KMS-11 (cell line): ENCODE measurements around the gene CDH24.

ENCODE experiments used
- H2AFZ ChIP-seq: fragments of 200-600 bp; sonication (generic); 2 replicates; pipeline ENCODE4 v1.6.1; 2016; ENCODE audit warnings: antibody characterized with exemption, mixed run types, low read depth
- H3K27ac ChIP-seq: fragments of 200-600 bp; sonication (generic); 2 replicates; pipeline ENCODE4 v1.6.1; 2016; ENCODE audit warnings: mild to moderate bottlenecking, mixed run types
- H3K27me3 ChIP-seq: fragments of 200-600 bp; sonication (generic); 2 replicates; pipeline ENCODE4 v1.6.1; 2017; ENCODE audit warnings: mild to moderate bottlenecking, low read depth, mixed run types, moderate library complexity; ENCODE audit not compliant: insufficient read depth
- H3K36me3 ChIP-seq: fragments of 200-600 bp; sonication (generic); 2 replicates; pipeline ENCODE4 v1.6.1; 2017; ENCODE audit warnings: mild to moderate bottlenecking, mixed run types; ENCODE audit not compliant: insufficient read depth
- H3K4me1 ChIP-seq: fragments of 200-600 bp; sonication (generic); 2 replicates; pipeline ENCODE4 v1.6.1; 2016; ENCODE audit warnings: mild to moderate bottlenecking, low read depth, mixed run types; ENCODE audit not compliant: poor library complexity, severe bottlenecking
- H3K4me2 ChIP-seq: fragments of 200-600 bp; sonication (generic); 2 replicates; pipeline ENCODE4 v1.7.0; 2016; ENCODE audit warnings: mild to moderate bottlenecking, mixed run types
- H3K4me3 ChIP-seq: fragments of 200-600 bp; sonication (generic); IDR thresholded peaks from 2 replicates; pipeline ENCODE4 v1.6.1; 2017; ENCODE audit warnings: low read depth, low read length, mixed read lengths; ENCODE audit not compliant: insufficient read depth
- H3K79me2 ChIP-seq: fragments of 200-600 bp; sonication (generic); 2 replicates; pipeline ENCODE4 v1.6.1; 2016; ENCODE audit warnings: low read depth, mixed run types; ENCODE audit not compliant: insufficient read depth
- H3K9ac ChIP-seq: fragments of 200-600 bp; sonication (generic); 2 replicates; pipeline ENCODE4 v1.6.1; 2016; ENCODE audit warnings: mild to moderate bottlenecking, mixed run types
- H4K20me1 ChIP-seq: fragments of 200-600 bp; sonication (generic); 2 replicates; pipeline ENCODE4 v1.6.1; 2016; ENCODE audit warnings: mild to moderate bottlenecking, mixed run types; ENCODE audit not compliant: insufficient read depth
- TF ChIP-seq, protein P1 (sequence below): fragments of 200-600 bp; sonication (generic); conservative IDR thresholded peaks from 2 replicates; pipeline ENCODE4 v1.6.1; 2017; ENCODE audit warnings: low read depth, mild to moderate bottlenecking, antibody characterized with exemption, low read length, moderate library complexity, mixed read lengths

The CDH24 gene

DNA sequence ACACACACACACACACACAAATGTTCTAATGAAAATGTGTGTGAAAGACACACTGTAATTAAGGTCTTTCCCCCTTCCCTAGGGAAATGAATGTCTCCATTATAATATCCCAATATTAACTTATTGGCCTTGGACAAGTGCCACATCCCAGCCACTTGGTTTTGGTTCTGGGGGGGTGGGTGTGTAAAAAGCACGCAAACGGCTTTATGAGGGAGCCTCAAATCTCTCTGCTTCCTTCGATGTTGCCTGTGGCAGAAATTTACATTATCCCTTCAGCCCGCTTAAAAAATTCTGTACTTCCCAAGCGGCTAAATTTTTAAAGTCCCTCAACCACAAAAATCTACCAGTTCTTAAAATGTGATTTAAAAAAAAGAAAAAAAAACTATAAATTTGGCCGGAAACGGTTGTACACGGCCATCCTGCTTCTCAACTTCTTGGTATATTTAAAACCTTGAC, 47.8 kb downstream of the CDH24 start:
- peak overlapping the region; percentile 74 for H3K27ac ChIP-seq
- H4K20me1 ChIP-seq = no peaks in the 10 kb centered on the region
- no peak overlapping the region for H3K4me3 ChIP-seq
- no peaks in the 10 kb centered on the region for H3K36me3 ChIP-seq
- peak overlapping the region; percentile 86 for H3K4me2 ChIP-seq
- H3K27me3 ChIP-seq = no peaks in the 10 kb centered on the region
- peak overlapping the region; percentile 82; the same call in 1 of the 2 replicates for H2AFZ ChIP-seq
- no peaks in the 10 kb centered on the region for H3K79me2 ChIP-seq
- TF ChIP-seq, protein P1, sequence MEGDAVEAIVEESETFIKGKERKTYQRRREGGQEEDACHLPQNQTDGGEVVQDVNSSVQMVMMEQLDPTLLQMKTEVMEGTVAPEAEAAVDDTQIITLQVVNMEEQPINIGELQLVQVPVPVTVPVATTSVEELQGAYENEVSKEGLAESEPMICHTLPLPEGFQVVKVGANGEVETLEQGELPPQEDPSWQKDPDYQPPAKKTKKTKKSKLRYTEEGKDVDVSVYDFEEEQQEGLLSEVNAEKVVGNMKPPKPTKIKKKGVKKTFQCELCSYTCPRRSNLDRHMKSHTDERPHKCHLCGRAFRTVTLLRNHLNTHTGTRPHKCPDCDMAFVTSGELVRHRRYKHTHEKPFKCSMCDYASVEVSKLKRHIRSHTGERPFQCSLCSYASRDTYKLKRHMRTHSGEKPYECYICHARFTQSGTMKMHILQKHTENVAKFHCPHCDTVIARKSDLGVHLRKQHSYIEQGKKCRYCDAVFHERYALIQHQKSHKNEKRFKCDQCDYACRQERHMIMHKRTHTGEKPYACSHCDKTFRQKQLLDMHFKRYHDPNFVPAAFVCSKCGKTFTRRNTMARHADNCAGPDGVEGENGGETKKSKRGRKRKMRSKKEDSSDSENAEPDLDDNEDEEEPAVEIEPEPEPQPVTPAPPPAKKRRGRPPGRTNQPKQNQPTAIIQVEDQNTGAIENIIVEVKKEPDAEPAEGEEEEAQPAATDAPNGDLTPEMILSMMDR = no peak
- H3K4me1 ChIP-seq = peaks cover 31% of the 10 kb centered on the region
- H3K9ac ChIP-seq = peak overlapping the region; percentile 64; the same call in 1 of the 2 replicates

DNA sequence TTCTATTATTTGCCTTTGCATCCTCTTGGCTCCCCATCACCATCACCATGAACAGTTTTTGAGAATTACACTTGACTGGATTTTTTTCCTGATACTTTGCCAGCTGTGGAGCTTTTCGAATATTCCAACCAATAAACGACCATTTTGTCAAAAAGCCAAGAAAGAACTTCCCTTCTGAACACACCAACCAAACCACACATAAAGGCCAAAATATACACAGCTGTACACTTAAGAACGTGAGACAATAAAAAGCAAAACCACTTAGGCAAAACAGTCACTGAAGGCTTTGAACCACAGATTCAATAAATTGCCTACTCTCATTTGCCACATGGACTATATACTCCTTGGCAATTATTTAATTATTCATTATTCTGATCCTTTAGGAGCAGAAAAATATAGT, 48.5 kb downstream of the CDH24 start:
- H3K9ac ChIP-seq = no peak overlapping the region; the same call in 1 of the 2 replicates
- H3K4me3 ChIP-seq = no peak overlapping the region
- no peaks in the 10 kb centered on the region for H4K20me1 ChIP-seq
- TF ChIP-seq, protein P1 = no peak
- no peaks in the 10 kb centered on the region for H3K36me3 ChIP-seq
- no peaks in the 10 kb centered on the region for H3K27me3 ChIP-seq
- H3K79me2 ChIP-seq = no peaks in the 10 kb centered on the region
- peaks cover 31% of the 10 kb centered on the region for H3K4me1 ChIP-seq
- peak overlapping the region; percentile 74; the same call in 1 of the 2 replicates for H3K27ac ChIP-seq
- no peak overlapping the region for H2AFZ ChIP-seq
- peak overlapping the region; percentile 86 for H3K4me2 ChIP-seq

DNA sequence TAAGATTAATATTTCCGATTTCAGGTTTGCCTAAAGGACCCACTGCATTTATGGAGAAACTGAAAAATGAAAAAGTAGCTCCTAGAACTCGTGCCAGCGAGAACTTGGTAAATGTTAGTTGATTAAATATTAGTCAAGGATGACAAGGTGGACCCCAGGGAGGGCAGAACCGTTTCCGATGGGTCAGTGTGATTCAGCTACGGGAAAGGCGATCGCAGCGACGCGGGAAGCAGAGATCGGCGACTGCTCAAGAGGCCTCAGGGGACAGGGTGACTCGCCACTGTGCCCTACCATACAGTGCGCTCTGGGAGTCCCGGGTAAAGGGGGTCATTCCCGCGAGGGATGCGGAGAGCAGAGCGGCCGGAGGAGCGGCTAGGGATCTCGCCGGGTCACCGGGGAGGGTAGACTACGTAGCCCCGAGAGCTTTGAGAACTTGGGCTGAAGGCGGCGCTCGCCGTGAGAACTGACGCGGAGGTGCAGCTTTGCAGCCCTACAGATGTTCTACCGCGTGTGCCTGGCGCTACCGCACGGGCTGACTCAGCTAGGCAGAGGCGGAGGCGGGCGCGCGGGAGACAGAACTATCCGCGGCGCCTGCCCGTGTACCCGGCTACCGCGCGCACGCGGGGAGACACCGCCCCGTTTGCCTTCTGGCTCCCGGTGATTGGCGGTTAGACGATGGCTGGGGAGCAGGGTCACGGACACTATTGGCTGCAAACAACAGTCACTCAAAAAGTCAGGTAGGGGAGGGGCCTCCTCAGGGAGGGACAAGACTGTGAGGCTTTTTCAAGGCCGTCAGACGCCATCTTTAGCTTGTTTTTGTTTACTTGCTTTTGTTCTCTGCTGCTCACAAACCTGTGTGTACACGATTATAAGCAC, 50.5 kb downstream of the CDH24 start:
- H3K27me3 ChIP-seq = no peaks in the 10 kb centered on the region
- peak overlapping the region; percentile 96 for H3K4me2 ChIP-seq
- peak overlapping the region; percentile 60 for H3K4me3 ChIP-seq
- H3K36me3 ChIP-seq = no peaks in the 10 kb centered on the region
- H3K79me2 ChIP-seq = no peaks in the 10 kb centered on the region
- H3K9ac ChIP-seq = peak overlapping the region; percentile 95
- H3K27ac ChIP-seq = peak overlapping the region; percentile 96
- peak overlapping the region; percentile 66 for H2AFZ ChIP-seq
- no peaks in the 10 kb centered on the region for H4K20me1 ChIP-seq
- peaks cover 31% of the 10 kb centered on the region for H3K4me1 ChIP-seq
- TF ChIP-seq, protein P1 = no peak

DNA sequence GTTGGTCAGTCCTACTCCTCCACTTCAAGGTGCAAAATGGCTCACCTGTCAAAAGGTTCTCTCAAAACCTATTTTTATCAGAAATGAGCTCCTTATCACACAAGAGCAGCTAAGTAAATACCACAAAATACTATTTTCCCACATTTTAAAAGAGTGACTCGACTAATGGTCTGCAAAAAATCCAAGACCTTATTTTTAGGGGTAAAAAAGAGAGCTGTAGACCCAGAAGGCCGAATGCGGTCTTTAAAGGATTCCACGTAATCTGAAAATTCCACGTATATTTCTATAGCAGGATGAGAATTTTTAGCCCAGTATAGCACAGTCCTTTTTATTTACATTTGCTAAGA, 51.2 kb downstream of the CDH24 start:
- TF ChIP-seq, protein P1 = no peak
- H3K9ac ChIP-seq = peak overlapping the region; percentile 95; the same call in 1 of the 2 replicates
- no peaks in the 10 kb centered on the region for H3K36me3 ChIP-seq
- H3K4me2 ChIP-seq = peak overlapping the region; percentile 96
- peak overlapping the region; percentile 96 for H3K27ac ChIP-seq
- H2AFZ ChIP-seq = peak overlapping the region; percentile 66
- H4K20me1 ChIP-seq = no peaks in the 10 kb centered on the region
- H3K27me3 ChIP-seq = no peaks in the 10 kb centered on the region
- H3K4me1 ChIP-seq = peaks cover 31% of the 10 kb centered on the region
- no peaks in the 10 kb centered on the region for H3K79me2 ChIP-seq
- H3K4me3 ChIP-seq = peak overlapping the region; percentile 60
